A549 (cell line): Measurements from ENCODE around the gene DPEP3.

Source experiments
- CHD4 ChIP-seq: fragments of 200-600 bp; sonication (generic); IDR thresholded peaks from 2 replicates; pipeline ENCODE4 v1.6.1; 2016; ENCODE audit warnings: antibody characterized with exemption, mild to moderate bottlenecking, borderline replicate concordance
- CTCF ChIP-seq: fragments of >200 bp; sonication (Bioruptor Twin); formaldehyde crosslinking; IDR thresholded peaks from 3 replicates; pipeline ENCODE4 v1.5.1; 2016
- EP300 ChIP-seq, 2 experiments: fragments of >200 bp; sonication (Bioruptor Twin); formaldehyde crosslinking; IDR thresholded peaks; 2 replicates in 1 of 2; 3 replicates in 1 of 2; pipeline ENCODE4 v1.6.1; 2016 to 2017
- FOSL2 ChIP-seq, 2 experiments: fragments of 450-650 bp in 1 of 2; fragments of >200 bp in 1 of 2; sonication (Bioruptor Twin) in 1 of 2; formaldehyde crosslinking; IDR thresholded peaks; 2 replicates each; pipeline versions ENCODE4 v1.5.0 to v1.6.1; 2016 to 2020; ENCODE audit warnings: mild to moderate bottlenecking in 1 of 2, moderate library complexity in 1 of 2
- POLR2A ChIP-seq: IDR thresholded peaks from 2 replicates; pipeline ENCODE4 v1.6.1; 2012; ENCODE audit warnings: mild to moderate bottlenecking, low read length
- RAD21 ChIP-seq, 2 experiments: fragments of >200 bp in 1 of 2; sonication (Bioruptor Twin) in 1 of 2; formaldehyde crosslinking in 1 of 2; IDR thresholded peaks in 1 of 2; conservative IDR thresholded peaks in 1 of 2; 2 replicates in 1 of 2; 3 replicates in 1 of 2; pipeline ENCODE4 v1.6.1; 2012 to 2018; ENCODE audit warnings: inconsistent platforms in 1 of 2
- RCOR1 ChIP-seq: fragments of 150-350 bp; IDR thresholded peaks from 2 replicates; pipeline ENCODE4 v1.6.1; 2014; ENCODE audit warnings: antibody characterized with exemption, low read length, low read depth
- SMC3 ChIP-seq: fragments of >200 bp; sonication (Bioruptor Twin); formaldehyde crosslinking; IDR thresholded peaks from 3 replicates; pipeline ENCODE4 v1.6.1; 2018; ENCODE audit warnings: inconsistent platforms
- SREBF2 ChIP-seq: fragments of 450-650 bp; IDR thresholded peaks from 2 replicates; pipeline ENCODE4 v1.6.1; 2014; ENCODE audit warnings: mild to moderate bottlenecking, moderate library complexity
- ZSCAN20 ChIP-seq: fragments of 250-450 bp; sonication (Bioruptor Pico); IDR thresholded peaks from 2 replicates; pipeline ENCODE4 v1.8.0; 2022; ENCODE audit warnings: mild to moderate bottlenecking, moderate library complexity

- TF ChIP-seq FOSL2 (IDR thresholded peaks at IDR 0.05): no peak
- TF ChIP-seq FOSL2 (CRISPR knock-in tag; IDR thresholded peaks at IDR 0.05): no peak
- TF ChIP-seq CTCF: no peak
- TF ChIP-seq POLR2A: no peak
- TF ChIP-seq SREBF2: no peak
- no peak for TF ChIP-seq CHD4
- TF ChIP-seq RCOR1: no peak
- TF ChIP-seq SMC3: no peak
- TF ChIP-seq ZSCAN20 (CRISPR knock-in tag): no peak
- TF ChIP-seq EP300 (IDR thresholded peaks at IDR 0.05): no peak
- TF ChIP-seq RAD21 (conservative IDR thresholded peaks at IDR 0.05 in 1 of 2, IDR thresholded peaks at IDR 0.05 in 1 of 2): no peak
These were observed 16.4 kb upstream of the DPEP3 start for GRCh38 chr16:67996666-67997065.
